Parathyroid adenoma (tissue), 2 donors: Measurements from ENCODE around the gene LAMB3.
A peak's percentile ranks its signal among the peaks of the same experiment; 100 is the strongest.

ENCODE experiments used
- H2AFZ ChIP-seq: fragments of 300-600 bp; sonication (generic); one replicate; pipeline ENCODE4 v1.7.0; 2017; ENCODE audit warnings: antibody characterized with exemption, mild to moderate bottlenecking
- H3K27ac ChIP-seq: fragments of 300-600 bp; sonication (generic); one replicate; pipeline ENCODE4 v1.7.0; 2017
- H3K27me3 ChIP-seq: fragments of 300-600 bp; sonication (generic); one replicate; pipeline ENCODE4 v1.7.0; 2017; ENCODE audit warnings: low read length; ENCODE audit not compliant: control insufficient read depth, insufficient read depth
- H3K36me3 ChIP-seq: fragments of 300-600 bp; sonication (generic); one replicate; pipeline ENCODE4 v1.7.0; 2017; ENCODE audit warnings: low read length; ENCODE audit not compliant: control insufficient read depth, insufficient read depth
- H3K4me1 ChIP-seq: fragments of 300-600 bp; sonication (generic); one replicate; pipeline ENCODE4 v1.7.0; 2017; ENCODE audit warnings: control low read depth
- H3K4me2 ChIP-seq: fragments of 300-600 bp; sonication (generic); one replicate; pipeline ENCODE4 v1.7.0; 2017; ENCODE audit warnings: low read length
- H3K4me3 ChIP-seq: fragments of 300-600 bp; sonication (generic); one replicate; pipeline ENCODE4 v1.7.0; 2017; ENCODE audit warnings: low read depth, low read length
- H3K79me2 ChIP-seq: fragments of 300-600 bp; sonication (generic); one replicate; pipeline ENCODE4 v1.7.0; 2017; ENCODE audit warnings: control low read depth
- H3K9ac ChIP-seq: fragments of 300-600 bp; sonication (generic); one replicate; pipeline ENCODE4 v1.7.0; 2017; ENCODE audit warnings: mild to moderate bottlenecking
- H3K9me3 ChIP-seq: fragments of 300-600 bp; sonication (generic); one replicate; pipeline ENCODE4 v1.7.0; 2017; ENCODE audit warnings: low read length; ENCODE audit not compliant: control insufficient read depth
- CTCF ChIP-seq: fragments of 300-600 bp; sonication (generic); IDR thresholded peaks from one replicate; pipeline ENCODE4 v1.7.0; 2017; ENCODE audit warnings: antibody characterized with exemption, mild to moderate bottlenecking
- donor health status: primary hyperparathyroidism.

Gene LAMB3

GRCh38 chr1:209641832-209642172 is 10.4 kb downstream of the LAMB3 start:
- Histone ChIP-seq H3K4me1 (peaks cover 4% of the 10 kb centered on the region), H3K27ac (no peak overlapping the region), H3K9ac (no peak overlapping the region), H2AFZ (peak overlapping the region; percentile 49), H3K4me3 (no peak overlapping the region), H3K9me3 (no peaks in the 10 kb centered on the region), H3K36me3 (no peaks in the 10 kb centered on the region), H3K27me3 (no peaks in the 10 kb centered on the region), H3K4me2 (no peak overlapping the region), H3K79me2 (no peaks in the 10 kb centered on the region)
- no peak for TF ChIP-seq CTCF

- Histone ChIP-seq H3K27ac (no peak overlapping the region), H2AFZ (no peak overlapping the region), H3K9me3 (no peaks in the 10 kb centered on the region), H3K4me2 (no peak overlapping the region), H3K4me1 (no peaks in the 10 kb centered on the region), H3K36me3 (no peaks in the 10 kb centered on the region), H3K79me2 (no peaks in the 10 kb centered on the region), H3K27me3 (no peaks in the 10 kb centered on the region), H3K4me3 (no peak overlapping the region), H3K9ac (no peak overlapping the region)
- no peak for TF ChIP-seq CTCF
Observed at GRCh38 chr1:209635850-209636249, 16.4 kb downstream of the LAMB3 start.

- Histone ChIP-seq H3K36me3 (no peaks in the 10 kb centered on the region), H3K9me3 (no peaks in the 10 kb centered on the region)
- TF ChIP-seq CTCF: no peak
Observed at GRCh38 chr1:209634005-209634737, 18.1 kb downstream of the LAMB3 start.

GRCh38 chr1:209633335-209633997 is 18.8 kb downstream of the LAMB3 start:
- Histone ChIP-seq H3K9ac (no peak overlapping the region), H3K36me3 (no peaks in the 10 kb centered on the region), H3K4me2 (no peak overlapping the region), H3K27me3 (no peaks in the 10 kb centered on the region), H3K4me1 (no peaks in the 10 kb centered on the region), H2AFZ (no peak overlapping the region), H3K4me3 (no peak overlapping the region), H3K79me2 (no peaks in the 10 kb centered on the region), H3K27ac (no peak overlapping the region), H3K9me3 (no peaks in the 10 kb centered on the region)
- no peak for TF ChIP-seq CTCF

More at GRCh38 chr1:209634005-209634737, 18.1 kb downstream of the LAMB3 start:
- Histone ChIP-seq H2AFZ (no peak overlapping the region), H3K27ac (no peak overlapping the region), H3K4me2 (no peak overlapping the region), H3K4me3 (no peak overlapping the region), H3K9ac (no peak overlapping the region), H3K27me3 (no peaks in the 10 kb centered on the region), H3K79me2 (no peaks in the 10 kb centered on the region), H3K4me1 (no peaks in the 10 kb centered on the region)
